AML-193 (cell line): ENCODE measurements around the gene BIRC7.
"Not testable (repeated sequence)": the region's sequence is repeated elsewhere in the genome, so short reads cannot be mapped to it uniquely, and the experiment has no call there.

Experiments
- DNase-seq, 2 experiments: peaks; one replicate each; lab custom pipeline; 2025; lab: John Stamatoyannopoulos, UW

Gene BIRC7

DNA sequence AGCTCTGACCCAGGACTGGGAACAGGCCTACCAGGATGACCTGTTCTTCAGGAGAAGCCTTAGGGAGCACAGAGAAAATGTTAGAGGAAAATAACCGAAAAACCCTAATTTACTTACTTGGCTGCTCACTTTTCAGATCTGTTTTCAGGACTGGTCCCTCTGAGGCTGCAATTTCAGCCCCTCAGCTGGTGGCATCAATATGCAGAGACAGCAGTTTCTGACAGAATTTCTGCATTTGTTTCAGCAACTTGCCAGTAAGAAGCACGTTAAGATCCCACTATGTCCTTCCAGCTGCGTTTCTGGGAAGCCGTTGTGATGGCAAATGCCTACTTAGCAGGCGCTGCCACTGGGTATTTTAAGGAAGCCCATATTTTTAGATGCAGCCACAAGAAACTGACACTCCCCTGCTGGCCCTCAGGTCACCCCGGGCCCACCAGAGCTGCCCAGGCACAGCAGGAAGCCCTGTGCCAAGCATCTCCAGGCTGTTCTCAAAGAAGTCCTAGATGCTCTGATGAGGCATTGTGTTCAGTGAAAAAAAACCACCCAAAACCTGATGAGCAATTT is 27.3 kb upstream of the BIRC7 start:
- no peak for DNase-seq

DNA sequence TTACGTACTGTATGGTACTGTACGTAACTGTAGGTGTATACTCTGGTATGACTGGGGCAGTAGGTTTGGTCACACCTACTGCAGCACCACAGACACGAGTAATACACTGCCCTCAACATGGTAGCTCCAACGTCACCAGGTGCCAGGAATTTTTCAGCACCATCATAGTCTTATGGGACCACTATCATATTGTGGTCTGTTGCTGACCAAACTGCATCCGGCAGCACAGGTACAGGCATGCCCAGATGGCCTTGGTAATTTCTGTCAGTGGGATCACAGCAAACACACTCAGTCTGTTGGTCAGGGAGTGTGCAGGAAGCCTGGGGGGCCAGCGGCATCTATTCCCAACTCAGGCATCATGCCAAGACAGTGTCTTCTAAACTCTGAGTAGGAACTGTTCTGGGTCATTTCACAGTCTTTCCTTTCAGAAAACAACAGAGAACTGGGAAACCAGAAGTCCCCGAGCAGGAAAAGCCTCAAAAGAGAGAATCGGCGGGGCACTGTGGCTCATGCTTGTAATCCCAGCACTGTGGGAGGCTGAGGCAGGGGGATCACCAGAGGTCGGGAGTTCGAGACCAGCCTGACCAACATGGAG is 25.6 kb upstream of the BIRC7 start:
- DNase-seq, result no peak

DNA sequence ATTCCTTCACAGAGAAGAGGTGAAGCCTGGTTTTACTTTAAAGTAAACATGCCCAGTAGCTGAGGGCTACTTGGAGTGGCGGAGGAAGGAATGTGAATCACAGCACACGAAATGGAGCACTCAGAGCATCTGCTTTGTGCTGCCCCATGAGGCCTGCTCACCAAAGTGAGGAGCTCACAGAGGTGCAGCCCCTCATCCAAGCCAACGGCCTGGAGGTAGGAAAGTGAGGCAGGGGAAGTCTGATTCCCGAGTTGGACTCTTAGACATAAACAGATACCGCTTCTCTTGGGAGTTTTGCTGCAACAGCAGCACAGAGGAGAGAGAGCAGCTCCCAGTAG is 23.3 kb upstream of the BIRC7 start:
- no peak for DNase-seq

DNA sequence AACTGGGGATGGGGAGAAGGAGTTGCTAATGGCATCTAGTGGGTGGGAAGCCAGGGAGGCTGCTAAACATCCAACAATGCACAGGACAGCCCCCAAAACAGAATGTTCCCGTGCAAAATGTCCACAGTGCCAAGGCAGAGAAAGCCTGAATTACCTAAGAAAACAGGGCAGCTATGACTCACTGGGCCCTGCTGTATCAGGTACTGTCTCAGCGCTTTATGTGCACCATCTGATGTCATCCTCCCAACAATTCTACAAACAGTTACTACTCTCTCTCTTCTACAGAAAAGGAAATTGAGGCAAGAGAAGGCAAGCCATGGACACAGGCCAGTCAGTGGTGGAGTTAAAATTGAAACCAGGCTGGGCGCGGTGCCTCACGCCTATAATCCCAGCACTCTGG is 22.9 kb upstream of the BIRC7 start:
- DNase-seq, result no peak

DNA sequence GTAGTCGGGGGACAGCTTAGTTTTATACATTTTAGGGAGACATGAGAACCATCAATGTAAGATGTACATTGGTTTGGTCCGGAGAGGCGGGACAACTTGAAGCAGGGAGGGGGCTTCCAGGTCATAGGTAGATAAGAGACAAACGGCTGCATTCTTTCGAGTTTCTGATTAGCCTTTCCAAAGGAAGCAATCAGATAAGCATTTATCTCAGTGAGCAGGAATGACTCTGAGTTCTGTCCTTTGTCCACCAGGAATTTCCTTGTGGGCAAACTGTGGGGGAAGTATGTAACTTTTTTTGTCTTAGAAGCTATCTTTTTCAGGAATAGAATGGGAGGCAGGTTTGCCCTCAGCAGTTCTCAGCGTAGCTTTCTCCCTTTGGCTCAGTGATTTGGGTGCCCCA is 21.2 kb upstream of the BIRC7 start:
- DNase-seq, result no peak

DNA sequence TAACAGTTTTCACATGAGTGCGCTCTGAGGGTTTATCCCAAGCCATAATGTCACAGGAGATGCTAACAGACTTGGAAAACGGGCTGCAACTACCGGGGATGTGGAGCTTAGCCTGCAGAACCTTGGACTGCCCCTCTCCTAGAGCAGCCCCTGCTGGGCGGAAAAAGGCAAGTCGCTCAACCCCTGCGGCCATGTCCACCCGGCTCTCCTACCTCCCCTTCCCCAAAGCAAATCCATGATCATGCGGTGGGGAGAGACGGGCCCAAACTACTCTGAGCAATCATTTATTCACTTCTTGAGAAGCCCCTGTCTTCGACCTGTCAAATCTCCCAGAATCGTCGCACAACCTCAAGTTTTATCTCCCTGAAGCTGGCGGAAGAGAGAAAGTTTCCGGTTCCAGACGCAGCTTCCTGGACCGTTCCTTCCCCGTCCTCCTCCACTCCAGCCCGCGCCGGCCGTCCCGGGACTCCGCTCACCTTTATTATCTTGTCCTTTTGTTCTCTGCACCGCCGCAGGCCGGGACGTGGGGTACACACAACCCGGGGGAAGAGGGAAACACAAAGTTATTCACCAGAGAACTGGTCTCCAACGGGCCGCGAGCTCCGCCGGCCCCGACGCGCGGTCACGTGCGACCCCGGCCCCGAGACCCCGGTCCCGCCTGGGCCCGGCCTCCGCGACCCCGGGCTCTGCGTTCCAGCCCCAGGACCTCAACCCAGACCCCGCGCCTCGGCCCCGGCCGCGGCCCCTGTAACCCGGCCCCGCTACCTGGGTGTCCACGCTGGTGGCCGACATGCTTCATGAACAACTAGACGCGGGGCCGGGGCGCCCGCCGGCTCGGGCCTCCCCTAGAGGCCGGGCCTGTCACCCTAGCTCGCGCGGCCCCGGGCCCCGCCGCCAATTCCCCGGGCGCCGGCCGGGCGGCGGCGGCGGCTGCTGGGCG is 20.3 kb upstream of the BIRC7 start:
- DNase-seq, result peak; percentile 16 to 31

DNA sequence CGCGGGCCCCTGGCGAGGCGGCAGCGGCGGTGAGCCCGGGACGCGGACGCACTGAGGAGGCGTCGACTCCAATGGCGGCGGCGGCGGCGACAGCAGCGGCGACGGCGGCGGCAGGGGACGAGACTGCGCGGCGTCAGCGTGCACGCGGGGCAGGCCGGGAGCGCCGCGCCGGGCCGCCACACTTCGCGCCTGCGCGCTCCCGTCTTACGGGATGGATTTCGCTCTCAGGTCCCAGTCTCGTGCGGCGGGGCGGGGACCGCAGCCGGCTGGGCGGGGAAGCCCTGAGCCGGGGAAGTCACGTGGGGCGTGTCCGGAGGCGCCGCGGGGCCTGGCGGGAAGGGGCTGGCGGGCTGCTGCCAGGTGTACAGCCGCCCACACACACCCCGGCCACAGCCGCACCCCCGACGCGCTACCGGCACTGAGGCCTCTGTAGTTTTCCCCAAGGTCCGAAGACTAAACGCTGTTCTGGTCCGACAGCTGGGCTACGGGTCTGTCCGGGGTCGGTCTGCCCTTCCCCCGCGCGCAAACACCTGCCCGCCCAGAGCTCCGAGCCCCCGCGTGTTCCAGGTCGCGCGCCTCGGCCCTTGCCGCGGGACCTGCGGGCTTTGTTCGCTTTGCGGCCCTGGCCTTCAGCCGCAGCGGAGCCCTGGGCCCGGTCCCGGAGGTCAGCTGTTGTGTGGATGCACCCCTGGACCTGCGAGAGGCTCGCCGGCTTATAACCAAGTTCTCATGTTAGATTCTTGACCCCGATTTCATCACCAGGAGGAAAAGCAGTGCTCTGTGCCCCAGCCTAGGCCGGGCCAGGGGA is 19.5 kb upstream of the BIRC7 start, which contains the start of gene YTHDF1:
TSS of gene YTHDF1 (minus strand) at position 91 of the 808 bp plus-strand sequence. CDS start 239 bp downstream, outside the sequence.
- peak; percentile 90 to 91 for DNase-seq

DNA sequence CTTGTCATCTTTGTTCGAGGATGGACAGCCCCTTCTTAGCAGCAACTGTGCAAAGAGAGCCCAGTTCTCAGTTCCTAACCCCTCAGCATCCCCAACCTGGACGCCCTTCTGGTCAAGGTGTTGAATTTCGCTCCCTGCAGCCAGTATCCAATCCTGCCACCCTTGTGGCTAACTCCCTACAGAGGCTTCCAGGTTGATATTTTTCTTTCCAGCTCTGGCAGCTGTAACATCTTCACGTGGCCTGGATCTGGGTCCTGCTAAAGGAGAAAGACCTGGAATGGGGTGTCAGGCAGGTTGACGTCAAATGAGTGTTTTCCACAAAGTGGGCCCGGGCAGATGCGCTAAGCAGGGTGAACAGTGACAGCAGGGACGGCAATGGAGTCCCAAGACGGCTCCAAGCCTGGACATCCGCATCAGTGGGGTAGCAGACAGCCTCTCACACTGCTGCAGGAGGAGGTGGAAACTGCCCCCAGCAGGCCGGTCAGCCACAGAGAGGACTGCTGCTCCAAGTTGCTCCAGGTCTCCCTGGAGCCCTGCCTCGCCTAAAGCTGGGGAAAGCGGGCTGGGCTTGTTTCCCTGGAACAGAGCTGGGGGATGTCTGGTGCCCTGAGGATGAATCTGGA is 18.7 kb upstream of the BIRC7 start:
- no peak for DNase-seq

DNA sequence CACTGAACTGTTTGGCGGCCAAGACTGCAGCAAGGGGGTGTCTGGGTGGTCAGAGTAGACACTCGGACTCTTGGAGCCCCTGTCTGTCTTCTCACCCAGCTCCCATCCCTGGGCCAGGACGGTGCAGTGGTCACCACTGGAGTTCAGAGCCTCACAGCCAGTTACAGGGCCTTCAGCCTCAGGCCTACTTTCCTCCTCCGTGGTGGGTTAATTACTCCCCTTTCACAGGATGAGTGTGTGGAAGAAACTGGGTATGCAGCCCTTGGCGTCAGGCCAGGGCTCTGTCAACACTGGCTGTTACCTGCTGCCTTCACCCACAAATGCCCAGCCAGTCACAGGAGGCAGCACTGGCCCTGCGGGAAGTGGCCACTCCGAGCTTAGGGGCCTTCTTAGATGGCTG is 18.0 kb upstream of the BIRC7 start:
- no peak for DNase-seq

DNA sequence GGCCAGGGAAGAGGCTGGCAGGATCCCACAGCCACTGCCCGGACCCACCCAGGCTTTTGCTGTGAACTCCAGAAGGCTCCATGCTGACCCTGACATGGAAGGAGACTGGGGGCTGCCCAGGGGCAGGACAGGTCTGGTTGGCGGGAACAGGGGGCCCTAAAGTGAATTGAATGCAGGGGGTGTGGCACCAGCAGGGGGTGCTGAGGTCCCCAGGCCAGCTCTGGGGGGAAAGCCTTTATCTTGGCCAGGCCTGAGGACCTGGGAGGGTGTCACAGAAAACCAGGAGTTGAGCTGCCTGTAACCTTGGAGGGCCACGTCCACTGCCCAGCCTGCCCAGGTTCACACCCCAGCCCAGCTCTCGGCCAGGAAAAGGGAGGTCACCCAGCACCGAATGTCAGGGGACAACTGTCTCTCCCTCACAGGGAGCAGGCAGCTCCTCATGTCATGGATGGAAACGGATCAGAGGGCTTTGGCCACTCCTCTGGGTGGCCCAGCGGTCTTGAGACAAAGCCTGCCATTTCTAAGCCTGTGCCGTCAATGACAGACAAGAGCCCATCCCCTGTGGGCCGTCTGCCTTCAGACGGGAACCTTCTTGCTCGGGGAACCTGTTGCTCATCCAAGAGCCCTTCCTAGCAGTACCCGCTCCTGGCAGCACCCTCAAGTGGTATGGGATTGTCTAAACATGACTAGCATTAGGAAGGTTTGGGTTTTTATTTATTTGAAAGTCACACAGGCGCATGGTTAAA is 16.8 kb upstream of the BIRC7 start:
- DNase-seq, result no peak

DNA sequence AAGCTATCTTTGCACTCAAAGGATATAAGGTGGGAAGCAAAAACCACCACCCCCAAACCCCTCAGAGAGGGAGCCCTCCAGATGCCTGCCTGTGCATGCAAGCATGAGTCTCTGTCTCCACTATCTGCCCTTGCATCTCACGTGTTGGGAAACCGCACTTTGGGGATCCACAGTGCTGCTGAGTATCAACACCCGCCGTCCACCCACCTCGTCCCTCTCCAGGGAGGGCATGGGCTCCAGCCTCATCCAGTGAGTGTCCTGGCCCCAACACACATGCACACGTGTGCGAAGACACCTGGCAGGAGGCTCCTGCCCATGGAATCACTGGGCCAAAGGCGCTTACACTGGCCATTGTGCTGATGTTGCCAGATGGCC is 16.3 kb upstream of the BIRC7 start:
- no peak for DNase-seq

DNA sequence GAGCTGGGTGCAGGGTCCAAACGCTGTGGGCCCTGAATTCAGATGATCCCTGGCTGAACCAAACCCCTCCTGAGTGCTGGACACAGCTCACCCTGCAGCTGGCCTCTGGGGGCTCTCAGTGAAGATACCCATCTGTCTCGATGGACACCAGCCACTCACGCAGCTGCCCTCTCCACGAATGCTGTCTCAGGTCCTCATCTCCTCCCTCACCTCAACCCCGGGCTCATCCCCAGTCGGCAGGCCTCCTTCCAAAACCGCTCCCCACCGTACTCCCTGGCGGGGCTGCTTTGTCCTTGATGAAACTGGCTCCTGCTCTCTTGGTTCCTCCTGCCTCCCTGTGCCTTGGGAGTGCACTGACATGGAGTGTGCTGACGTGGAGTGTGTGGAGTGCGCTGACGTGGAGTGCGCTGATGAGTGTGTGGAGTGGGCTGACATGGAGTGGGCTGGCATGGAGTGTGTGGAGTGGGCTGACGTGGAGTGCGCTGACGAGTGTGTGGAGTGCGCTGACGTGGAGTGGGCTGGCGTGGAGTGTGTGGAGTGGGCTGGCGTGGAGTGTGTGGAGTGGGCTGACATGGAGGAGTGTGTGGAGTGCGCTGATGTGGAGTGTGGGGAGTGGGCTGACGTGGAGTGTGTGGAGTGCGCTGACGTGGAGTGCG is 15.7 kb upstream of the BIRC7 start:
- no peak for DNase-seq

DNA sequence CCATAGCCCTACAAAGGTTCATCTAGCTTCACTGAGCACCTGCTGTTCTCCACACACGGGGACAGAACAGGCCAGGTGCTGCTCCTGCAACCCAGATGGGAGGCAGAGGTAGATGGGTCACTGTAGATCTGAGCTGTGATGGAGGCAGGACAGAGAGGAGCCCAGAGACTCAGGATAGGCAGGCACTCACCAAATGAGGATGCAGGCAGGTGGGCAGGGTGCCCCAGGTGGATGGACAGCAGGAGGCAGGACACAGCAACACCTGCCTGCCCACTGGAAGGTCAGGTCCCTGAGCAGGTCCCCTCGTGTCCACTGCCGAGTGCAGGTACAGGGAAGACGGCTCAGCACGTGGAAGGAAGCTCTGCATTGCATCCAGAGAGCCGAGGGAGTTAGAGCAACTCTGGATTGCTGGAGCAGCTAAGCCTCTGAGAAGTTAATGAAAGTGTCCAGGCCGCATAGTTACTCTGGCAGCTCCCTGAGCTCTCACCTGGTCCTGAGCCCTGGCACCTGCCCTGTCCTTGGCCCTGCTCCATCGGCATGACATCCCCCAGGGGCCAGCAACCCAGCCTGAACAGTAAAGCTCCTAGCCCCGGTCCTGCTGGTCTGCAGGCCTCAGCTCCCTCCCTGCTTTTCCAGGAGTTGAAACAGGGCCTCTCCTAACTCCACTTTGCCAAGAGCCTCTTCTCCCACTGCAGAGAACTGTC is 14.9 kb upstream of the BIRC7 start:
- DNase-seq, result no peak

DNA sequence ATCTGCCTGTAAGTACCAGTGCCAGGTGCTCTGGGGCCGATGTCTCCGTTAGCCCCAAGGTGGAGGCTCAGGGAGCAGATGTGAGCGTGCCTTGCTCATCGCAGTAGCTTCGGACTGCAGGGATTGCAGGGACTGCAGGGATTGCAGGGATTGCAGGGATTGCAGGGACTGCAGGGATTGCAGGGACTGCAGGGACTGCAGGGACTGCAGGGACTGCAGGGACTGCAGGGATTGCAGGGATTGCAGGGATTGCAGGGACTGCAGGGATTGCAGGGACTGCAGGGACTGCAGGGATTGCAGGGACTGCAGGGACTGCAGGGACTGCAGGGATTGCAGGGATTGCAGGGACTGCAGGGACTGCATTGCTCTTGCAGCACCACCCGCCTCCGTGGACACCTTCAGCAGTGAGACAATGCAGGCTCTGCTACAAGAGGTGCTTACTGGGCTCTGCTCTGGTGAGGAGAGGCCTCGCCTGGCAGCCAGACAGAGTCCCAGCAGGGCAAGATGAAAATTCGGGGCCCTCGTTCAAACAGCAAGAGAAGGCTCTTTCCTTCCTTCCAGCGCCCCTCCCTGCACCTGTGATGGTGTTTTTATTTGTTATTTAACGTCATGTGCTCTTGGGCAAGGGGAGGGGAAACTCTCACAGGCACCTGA is 14.2 kb upstream of the BIRC7 start:
- not testable (repeated sequence) for DNase-seq

DNA sequence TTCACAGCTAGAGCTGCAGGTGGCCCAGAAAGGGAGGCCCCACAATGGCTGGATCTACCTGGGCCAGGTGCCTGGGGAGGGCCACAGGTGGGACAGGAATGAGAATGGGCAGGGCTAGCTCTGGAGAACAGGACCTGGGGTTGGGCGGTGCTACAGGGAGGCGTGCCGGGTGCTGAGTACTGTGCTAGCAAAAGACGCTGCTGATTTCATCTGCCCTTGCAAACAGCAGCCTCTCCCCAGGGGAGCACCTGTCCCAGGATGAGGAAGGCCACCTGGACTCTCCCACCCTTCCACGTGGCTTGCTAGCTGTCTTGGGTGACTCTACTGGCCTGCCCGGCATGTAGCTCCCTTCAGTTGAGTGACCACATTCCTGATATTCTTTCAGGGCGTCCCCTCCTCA is 13.2 kb upstream of the BIRC7 start:
- DNase-seq, result no peak

DNA sequence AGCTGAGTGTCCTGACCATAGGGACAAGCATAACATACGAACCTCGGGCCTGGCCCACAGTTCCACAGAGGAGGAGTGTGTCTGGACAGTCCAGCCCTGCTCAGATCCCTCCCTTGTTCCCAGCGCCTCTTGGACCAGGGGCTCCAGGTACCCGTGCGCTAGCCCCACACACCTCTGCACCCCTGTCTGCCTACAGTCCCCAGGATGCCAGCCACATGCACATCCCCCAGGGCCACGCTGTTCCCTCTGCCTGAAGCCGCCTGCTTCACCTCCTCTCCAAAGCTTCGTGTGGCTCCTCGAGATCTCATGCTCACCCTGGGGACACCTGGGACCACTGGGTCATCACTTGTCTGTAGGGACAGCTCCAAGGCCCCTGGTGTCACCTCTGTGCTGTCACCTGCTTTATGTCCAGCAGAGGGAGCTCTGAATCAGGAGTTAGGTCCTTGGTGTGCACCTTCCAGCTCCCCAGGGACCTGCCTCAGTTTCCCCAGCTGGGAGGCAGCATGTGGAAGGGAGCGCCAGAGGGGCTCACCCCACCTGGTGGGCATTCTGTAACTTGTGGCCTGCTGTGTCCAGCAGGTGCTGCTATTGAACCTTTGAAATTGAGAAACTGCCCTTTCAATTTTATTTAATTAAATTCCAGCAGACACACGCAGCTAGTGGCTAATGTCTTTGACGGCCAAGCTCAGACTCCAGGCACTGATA is 12.4 kb upstream of the BIRC7 start:
- peak in 1 of 2 experiments; percentile 26 for DNase-seq

DNA sequence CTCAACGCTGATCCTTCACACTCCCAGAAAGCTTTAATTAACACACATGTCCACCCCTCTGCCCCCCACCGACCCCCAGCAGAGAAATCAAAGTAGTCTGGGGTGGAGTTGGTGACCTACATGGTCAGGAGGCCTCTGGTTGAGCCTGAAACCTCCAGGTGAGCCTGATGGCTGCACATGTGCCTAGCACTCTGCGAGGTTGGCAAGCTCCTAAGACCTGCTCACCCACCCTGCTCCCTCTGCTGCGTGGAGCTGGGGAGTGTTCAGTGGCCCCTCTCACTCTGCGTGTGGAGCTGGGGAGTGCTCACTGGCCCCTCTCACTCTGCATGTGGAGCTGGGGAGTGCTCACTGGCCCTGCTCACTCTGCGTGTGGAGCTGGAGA is 11.9 kb upstream of the BIRC7 start:
- DNase-seq, result no peak

DNA sequence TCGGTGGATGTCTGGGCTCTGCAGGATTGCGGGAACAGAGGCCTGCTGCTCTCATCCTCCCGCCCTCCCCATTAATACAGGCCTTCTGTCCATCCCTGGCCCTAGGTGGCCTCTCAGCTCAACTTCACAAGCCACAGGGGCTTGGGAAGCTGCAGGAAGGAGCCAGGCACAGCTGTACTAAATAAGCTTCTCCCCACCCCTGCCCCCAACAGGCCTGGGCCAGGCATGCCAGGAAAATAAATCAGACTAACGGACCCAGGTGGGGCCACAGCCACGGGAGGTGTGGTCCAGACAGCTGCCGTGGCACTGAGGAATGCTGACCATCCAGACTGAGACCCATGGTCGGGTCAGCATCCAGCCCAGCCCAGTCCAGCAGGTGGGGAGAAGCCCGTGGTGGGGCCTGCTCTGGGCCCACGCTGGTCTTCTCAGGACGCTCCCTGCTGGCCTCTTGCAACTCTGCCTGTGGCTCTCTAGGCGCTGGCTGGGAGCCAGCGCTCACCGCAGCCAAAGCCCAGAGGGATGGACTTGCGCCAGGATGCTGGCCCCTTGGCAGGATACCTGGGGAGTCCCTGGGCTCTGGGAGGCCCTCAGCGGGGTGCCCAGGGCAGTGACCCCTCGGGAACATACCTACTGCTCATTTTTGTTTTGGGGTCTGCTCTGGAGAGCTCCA is 11.2 kb upstream of the BIRC7 start:
- DNase-seq, result no peak
